Suppressor macrophage treated with lipopolysaccharide for 1 hour (primary cell): ENCODE data around the gene PLA2G1B.

Source experiments
- DNase-seq, 3 donors: peaks; one replicate each; pipeline ENCODE4 v3.0.0-alpha.2; 2020 to 2022

The PLA2G1B gene

DNA sequence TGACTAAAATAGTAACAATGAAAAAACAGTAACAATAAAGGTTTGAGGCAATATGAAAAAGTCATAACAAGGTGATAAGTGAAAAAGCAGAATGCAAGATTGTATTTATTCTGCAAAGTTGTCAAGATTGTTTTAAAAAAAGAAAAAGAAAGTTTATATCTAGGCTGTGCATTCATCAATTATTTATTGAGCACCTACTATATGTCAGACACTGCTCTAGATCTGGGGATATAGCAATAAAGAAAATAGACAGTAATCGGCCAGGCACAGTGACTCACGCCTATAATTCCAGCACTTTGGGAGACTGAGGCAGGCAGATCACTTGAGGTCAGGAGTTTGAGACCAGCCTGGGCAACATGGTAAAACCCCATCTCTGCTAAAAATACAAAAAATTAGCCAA is 3.8 kb downstream of the PLA2G1B start:
- DNase-seq = no peak

- no peak for DNase-seq
Measured at GRCh38 chr12:120321382-120322202, 6.0 kb downstream of the PLA2G1B start.

DNA sequence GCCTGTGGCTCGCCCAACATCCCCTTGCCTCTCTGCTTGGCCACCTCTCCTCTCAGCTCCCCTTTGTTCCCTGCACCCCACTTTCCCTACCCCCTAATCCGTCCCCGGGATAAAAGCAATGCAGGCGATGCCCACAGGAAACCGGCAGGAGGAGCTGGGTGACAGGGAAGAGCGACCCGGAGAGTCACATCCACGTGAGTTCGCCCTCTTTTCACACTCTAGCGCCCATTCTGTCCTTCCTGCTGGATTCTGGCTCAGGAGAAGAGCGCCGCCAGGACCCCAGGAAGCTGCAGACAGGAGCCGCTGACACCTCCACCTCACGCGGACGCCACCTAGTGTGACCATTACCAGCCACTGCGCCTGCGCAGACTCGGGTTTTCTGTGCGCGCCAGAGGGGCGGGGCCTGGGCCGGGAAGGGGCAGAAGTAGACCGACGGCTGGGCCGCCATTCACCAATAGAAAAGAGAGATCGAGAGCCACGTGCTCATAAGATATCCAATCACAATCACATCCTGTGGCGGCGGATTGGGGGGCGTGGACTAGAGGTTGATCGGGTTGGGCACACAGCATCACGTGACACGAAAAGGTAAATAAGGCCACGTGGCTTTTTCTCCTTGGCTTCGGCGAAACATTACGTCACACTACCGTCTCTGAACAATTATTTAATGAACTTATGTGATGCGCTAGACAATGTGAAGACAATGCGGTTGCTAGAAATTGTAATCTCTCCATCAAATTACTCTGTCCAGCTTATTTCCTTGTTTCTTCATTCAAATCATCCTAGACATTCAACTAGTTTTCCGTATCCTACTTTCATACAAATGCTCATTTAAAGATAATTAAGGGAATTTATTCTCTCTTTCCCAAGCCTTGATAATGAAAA is 10.1 kb downstream of the PLA2G1B start:
- DNase-seq = peak; percentile 99

- no peak for DNase-seq
Measured at GRCh38 chr12:120316798-120317223, 10.8 kb downstream of the PLA2G1B start.

GRCh38 chr12:120314220-120314619 is 13.4 kb downstream of the PLA2G1B start:
- DNase-seq = peak in 1 of 3 donors; percentile 10

- DNase-seq = peak; percentile 95 to 97 (median 96)
Measured at GRCh38 chr12:120301962-120302815, 25.4 kb downstream of the PLA2G1B start, which contains the start of gene SIRT4. TSS of gene SIRT4 (plus strand) at chr12:120302321. CDS start at chr12:120303562, 1,241 bp downstream.

- peak; percentile 93 to 98 (median 97) for DNase-seq
Measured at GRCh38 chr12:120292661-120293531, 34.7 kb downstream of the PLA2G1B start, which contains the start of gene RNU4-1. TSS of gene RNU4-1 (minus strand) at chr12:120293237.

DNA sequence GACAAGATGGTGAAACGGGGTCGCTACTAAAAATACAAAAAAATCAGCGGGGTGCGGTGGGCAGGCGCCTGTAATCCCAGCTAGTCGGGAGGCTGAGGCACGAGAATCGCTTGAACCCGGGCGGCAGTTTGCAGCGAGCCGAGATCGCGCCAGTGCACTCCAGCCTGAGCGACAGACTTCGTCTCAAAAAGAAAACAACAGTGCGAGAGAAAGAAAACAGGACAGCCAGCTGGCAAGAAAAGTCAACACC is 35.2 kb downstream of the PLA2G1B start:
- no peak for DNase-seq

GRCh38 chr12:120290609-120291305 is 36.8 kb downstream of the PLA2G1B start:
- peak; percentile 48 for DNase-seq

GRCh38 chr12:120287491-120287890 is 40.1 kb downstream of the PLA2G1B start:
- no peak for DNase-seq

DNA sequence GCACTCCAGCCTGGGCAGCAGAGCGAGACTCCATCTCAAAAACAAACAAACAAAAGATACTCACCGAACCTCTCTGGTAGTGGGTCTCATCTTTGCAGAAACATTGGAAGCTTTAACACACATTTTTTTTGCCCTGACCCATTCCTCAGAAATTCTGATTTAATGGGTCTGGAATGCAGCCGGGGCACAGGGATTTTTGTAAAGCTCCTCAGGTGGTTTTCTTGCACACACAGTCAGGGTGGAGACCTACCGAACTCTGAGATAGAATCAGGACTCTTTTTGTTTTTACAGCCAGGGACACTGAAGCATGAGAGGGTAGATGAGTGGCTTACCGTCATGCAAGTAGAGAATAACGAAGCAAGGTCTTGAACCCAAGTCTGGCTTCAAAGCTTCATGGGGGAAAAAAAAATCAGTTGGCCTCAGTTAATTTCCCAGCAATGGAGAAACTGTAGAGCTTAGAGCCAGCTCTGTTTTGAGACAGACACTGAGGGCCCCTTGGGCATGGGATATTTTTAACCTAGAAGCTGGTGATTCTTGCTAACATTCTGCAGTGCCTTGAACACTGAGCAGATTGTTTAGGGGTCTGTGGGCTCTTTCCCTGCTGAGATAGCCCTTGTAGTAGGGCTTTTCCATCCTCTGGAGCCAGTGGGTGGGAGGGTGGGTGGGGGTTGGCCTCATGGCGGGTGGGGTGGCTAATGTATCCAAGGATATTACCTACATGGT is 40.6 kb downstream of the PLA2G1B start:
- no peak for DNase-seq

DNA sequence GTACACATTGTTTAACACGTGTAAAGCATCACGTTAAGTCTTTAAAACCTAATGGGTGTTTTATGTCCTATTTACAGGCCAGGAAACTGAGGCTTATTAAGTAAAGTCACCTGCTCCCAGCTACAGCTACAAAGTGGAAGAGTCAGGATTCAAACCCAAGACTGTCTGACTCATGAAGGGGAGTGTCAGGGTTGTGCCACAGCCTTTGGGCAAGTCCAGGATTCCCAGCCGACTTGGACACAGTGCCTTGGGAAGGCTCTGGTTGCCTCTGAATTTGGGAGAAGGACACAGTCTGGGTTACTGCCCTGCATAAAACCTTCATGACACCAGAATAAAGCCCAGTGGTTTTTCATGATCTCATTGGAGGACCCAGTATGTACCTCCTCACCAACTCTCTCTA is 43.2 kb downstream of the PLA2G1B start:
- DNase-seq = no peak

DNA sequence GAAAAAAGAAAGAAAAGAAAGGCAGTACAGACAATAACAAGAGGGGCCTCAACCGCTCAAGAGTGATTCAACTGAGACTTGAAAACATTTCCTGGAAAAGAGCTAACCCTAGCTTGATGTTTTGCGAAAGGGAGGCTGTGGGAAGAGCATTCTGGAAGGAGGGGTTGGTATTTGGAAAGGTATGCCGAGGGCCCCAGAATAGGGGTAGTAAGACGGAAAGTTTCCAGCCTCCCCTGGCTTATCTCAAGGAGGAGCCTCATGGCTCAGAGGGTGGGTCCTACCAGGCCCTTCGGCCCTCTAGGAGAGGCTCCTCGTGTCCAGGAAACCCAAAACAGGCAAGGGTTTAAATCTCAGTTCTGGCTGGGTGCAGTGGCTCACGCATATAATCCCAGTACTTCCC is 44.3 kb downstream of the PLA2G1B start:
- DNase-seq = no peak

DNA sequence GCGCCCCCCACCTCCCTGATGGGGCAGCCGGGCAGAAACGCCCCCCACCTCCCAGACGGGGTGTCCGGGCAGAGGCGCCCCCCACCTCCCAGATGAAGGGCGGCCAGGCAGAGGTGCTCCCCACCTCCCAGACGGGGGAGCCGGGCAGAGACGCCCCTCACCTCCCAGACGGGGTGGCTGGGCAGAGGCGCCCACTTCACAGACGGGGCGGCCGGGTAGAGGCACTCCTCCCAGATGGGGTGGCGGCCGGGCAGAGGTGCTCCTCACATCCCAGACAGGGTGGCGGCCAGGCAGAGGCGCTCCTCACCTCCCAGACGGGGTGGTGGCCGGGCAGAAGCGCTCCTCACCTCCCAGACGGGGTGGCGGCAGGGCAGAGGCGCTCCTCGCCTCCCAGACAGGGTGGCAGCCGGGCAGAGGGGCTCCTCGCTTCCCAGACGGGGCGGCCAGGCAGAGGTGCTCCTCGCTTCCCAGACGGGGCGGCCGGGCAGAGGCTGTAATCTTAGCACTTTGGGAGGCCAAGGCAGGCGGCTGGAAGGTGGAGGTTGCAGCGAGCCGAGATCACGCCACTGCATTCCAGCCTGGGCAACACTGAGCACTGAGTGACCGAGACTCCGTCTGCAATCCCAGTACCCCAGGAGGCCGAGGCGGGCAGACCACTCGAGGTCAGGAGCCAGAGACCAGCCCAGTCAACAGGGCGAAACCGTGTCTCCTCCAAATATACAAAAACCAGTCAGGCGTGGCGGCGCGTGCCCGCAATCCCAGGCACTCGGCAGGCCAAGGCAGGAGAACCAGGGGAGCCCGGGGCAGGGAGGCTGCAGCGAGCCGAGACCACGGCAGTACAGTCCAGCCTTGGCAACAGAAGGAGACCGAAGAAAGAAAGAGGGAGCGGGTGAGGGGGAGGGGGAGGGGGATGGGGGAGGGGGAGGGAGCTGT is 49.2 kb downstream of the PLA2G1B start:
- DNase-seq = no peak

DNA sequence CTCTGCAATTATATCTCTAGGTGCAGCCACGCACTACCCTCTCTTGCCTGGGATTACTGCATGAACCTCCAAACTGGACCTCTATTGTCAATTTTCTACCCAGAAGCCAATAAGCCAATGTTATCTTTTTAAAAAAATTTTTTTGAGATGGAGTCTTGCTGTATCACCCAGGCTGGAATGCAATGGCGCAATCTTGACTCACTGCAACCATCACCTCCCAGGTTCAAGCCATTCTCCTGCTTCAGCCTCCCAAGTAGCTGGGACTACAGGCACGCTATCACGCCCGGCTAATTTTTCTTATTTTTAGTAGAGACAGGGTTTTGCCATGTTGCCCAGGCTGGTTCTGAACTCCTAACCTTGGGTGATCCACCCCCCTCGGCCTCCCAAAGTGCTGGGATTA is 50.8 kb downstream of the PLA2G1B start:
- DNase-seq = no peak
